Measurements from ENCODE around the gene CFAP45. TPM values are rescaled to one million over a fixed set of nuclear protein-coding genes. Genes with fewer than 3 reads are reported as not detected.

CFAP45 gene
- total RNA-seq, 4 donors from 2014 or later, result 0.56 to 0.94 TPM; not detected in 2

DNA sequence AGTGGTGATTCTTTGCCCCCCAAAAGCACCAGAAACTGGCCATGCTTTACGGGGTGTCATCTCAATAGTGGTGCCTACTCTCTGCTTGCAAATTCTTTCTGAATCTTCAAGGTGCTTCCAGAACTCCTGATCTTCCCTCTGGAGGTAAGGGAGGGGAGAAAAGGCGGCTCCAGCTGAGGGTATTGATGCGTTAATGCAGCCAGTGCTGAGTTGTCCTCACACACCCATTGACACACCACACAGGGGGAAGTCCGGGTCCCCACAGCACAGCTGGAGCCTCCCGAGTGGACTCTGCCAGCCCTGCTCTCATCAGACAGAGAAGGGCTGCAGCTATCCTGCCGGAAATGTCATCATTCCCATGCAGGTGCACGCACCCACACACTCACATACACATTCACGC lies 38.7 kb downstream of the CFAP45 start:
- intact Hi-C loops (cut with DNase I), result no loop called here
- Histone ChIP-seq H3K27me3 (no peaks in the 10 kb centered on the region), H3K27ac (no peak overlapping the region), H3K9me3 (no peaks in the 10 kb centered on the region), H3K36me3 (no peaks in the 10 kb centered on the region), H3K4me1 (no peaks in the 10 kb centered on the region), H3K4me3 (replicated peaks in 1 of 3) (no peak overlapping the region)
- WGBS, 2 donors, result 71 to 81% methylated on average over 8 of the region's 8 CpGs
- DNase-seq, result no peak
- TF ChIP-seq, protein P1, sequence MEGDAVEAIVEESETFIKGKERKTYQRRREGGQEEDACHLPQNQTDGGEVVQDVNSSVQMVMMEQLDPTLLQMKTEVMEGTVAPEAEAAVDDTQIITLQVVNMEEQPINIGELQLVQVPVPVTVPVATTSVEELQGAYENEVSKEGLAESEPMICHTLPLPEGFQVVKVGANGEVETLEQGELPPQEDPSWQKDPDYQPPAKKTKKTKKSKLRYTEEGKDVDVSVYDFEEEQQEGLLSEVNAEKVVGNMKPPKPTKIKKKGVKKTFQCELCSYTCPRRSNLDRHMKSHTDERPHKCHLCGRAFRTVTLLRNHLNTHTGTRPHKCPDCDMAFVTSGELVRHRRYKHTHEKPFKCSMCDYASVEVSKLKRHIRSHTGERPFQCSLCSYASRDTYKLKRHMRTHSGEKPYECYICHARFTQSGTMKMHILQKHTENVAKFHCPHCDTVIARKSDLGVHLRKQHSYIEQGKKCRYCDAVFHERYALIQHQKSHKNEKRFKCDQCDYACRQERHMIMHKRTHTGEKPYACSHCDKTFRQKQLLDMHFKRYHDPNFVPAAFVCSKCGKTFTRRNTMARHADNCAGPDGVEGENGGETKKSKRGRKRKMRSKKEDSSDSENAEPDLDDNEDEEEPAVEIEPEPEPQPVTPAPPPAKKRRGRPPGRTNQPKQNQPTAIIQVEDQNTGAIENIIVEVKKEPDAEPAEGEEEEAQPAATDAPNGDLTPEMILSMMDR (IDR thresholded peaks at IDR 0.05), result no peak
- TF ChIP-seq POLR2A (IDR thresholded peaks at IDR 0.05), result no peak

DNA sequence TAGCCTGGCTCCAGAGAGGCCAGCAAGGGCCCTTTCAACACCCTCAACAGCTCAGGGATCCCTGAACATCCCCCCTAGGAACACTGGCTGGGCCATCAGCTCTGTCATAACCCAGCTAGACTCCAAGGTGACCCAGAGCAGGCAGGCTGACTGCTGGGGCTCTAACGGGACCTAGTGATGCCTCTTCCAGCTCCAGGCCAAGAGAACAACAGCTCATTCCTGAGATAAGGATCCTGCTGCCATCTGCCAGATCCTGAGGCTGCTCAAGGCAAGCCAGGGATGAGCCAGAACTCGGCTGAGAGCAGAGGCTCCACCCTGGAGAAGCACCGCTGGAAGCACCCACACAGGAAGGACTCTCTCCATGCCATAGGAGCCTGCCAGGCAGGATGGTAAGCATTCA lies 39.5 kb downstream of the CFAP45 start:
- no peak overlapping the region for H3K27ac ChIP-seq

DNA sequence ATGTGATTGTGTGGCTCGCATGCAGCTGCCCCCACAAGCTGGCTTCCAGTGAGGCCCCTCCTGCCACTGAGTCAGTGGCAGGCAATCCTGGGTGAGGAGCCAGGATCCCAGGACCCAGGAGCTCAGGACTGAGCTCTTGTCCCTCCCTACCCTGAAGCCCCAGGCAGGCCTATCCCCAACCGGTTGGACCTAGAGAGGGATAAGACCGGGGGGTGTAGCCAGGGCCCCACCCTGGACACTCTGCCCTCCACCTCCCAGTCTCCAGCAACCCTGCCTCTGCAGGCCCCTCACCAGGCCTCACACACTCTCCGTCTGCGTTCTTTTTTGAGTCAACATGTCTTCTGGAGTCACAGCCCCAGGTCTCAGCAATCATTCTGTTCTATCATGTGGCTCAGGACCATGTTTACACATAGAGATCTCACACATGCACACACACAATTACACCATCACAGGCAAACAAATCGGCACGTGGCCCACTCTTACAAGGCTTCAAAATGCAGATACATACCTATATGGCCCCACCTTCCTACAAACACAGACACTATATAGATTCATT lies 40.1 kb downstream of the CFAP45 start:
- no peaks in the 10 kb centered on the region for H3K9me3 ChIP-seq
- WGBS, 2 donors, result 80% methylated on average over 6 to 7 of the region's 7 CpGs
- peaks cover 3 to 6% of the 10 kb centered on the region in 2 donors for H3K4me1 ChIP-seq
- TF ChIP-seq, protein P1 (IDR thresholded peaks at IDR 0.05), result no peak
- no peak for TF ChIP-seq POLR2A (IDR thresholded peaks at IDR 0.05)
- intact Hi-C loops (cut with DNase I), result no loop called here
- DNase-seq, result no peak
- no peak overlapping the region for H3K4me3 ChIP-seq (replicated peaks in 1 of 3)
- no peaks in the 10 kb centered on the region for H3K36me3 ChIP-seq
- no peaks in the 10 kb centered on the region for H3K27me3 ChIP-seq
- H3K27ac ChIP-seq, result no peak overlapping the region

More for the DNA sequence above, 39.5 kb downstream of the CFAP45 start:
- intact Hi-C loops (cut with DNase I), result no loop called here
- no peak for DNase-seq
- Histone ChIP-seq H3K27me3 (no peaks in the 10 kb centered on the region), H3K36me3 (no peaks in the 10 kb centered on the region), H3K4me3 (replicated peaks in 1 of 3) (no peak overlapping the region), H3K4me1 (peaks cover 1 to 4% of the 10 kb centered on the region in 2 donors), H3K9me3 (no peaks in the 10 kb centered on the region)
- 21 to 80% methylated on average over 1 to 2 of the region's 3 CpGs for WGBS, 2 donors
- TF ChIP-seq, protein P1 (IDR thresholded peaks at IDR 0.05), result no peak
- no peak for TF ChIP-seq POLR2A (IDR thresholded peaks at IDR 0.05)

DNA sequence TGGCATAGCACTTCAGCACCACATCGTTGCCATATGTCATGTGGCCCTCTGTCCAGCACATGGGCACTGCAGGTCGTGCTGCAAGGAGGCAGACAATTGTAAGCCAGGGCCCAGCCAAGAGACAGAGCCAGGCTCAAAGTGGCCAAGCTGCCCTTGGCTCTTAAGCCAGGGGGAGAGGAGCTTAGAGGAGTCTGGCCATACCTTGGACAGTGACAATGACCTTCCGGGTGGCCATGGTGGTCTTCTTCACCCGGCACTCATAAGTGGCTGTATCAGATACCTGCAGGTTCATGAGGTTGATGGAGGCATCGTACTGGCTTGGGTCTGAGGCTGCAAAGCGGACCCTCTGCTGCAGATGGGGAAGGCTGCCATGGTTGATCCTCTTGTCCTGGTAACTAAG lies 42.1 kb downstream of the CFAP45 start:
- Histone ChIP-seq H3K9me3 (no peaks in the 10 kb centered on the region), H3K36me3 (no peaks in the 10 kb centered on the region), H3K27ac (no peak overlapping the region), H3K27me3 (no peaks in the 10 kb centered on the region), H3K4me1 (peaks cover 9 to 13% of the 10 kb centered on the region in 2 donors), H3K4me3 (replicated peaks in 1 of 3) (no peak overlapping the region)
- 77 to 94% methylated on average over 6 of the region's 6 CpGs for WGBS, 2 donors
- TF ChIP-seq, protein P1 (IDR thresholded peaks at IDR 0.05), result no peak
- no peak for TF ChIP-seq POLR2A (IDR thresholded peaks at IDR 0.05)
- intact Hi-C loops (cut with DNase I), result no loop called here
- no peak for DNase-seq

DNA sequence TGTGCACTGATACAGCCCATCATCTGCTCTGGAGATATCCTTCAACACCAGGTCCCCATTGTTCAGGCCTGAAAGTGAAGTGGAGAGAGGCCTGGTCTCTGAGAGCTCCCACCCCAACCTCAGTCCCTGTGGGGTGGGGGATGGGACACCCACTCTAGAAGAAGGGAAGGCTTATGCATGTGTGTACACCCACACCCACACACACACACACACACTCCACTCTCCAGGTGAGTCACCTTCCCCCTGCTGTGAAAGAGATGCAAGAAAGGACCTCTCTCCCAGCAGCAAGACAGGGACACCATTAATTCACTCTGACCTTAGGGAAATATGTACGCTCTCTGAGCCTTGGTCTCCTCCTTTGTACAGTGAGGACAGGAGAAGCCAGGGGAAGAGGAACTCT lies 43.4 kb downstream of the CFAP45 start:
- Histone ChIP-seq H3K4me3 (replicated peaks in 1 of 3) (no peak overlapping the region), H3K9me3 (no peaks in the 10 kb centered on the region), H3K4me1 (peaks cover 9 to 13% of the 10 kb centered on the region in 2 donors), H3K27me3 (no peaks in the 10 kb centered on the region), H3K36me3 (no peaks in the 10 kb centered on the region), H3K27ac (no peak overlapping the region)
- no peak for DNase-seq
- intact Hi-C loops (cut with DNase I), result no loop called here
- TF ChIP-seq, protein P1 (IDR thresholded peaks at IDR 0.05), result no peak
- no peak for TF ChIP-seq POLR2A (IDR thresholded peaks at IDR 0.05)
- WGBS, 2 donors, result 93 to 100% methylated on average over 1 of the region's 1 CpG

Data from thyroid gland (tissue), 4 donors.